ENCODE measurements around the gene FGD2. TPM values are rescaled to one million over a fixed set of nuclear protein-coding genes. Genes with fewer than 3 reads are reported as not detected.

Gene FGD2
- total RNA-seq, 1 experiment from 2014 or later = 0.13 TPM

GRCh38 chr6:37004044-37004980, 1.1 kb upstream of the FGD2 start:
- Histone ChIP-seq H3K23me2 (ENCODE audit: insufficient read length, low read depth, low read length, poor library complexity, severe bottlenecking) (no peaks in the 10 kb centered on the region), H3K9ac (ENCODE audit: extremely low read depth, insufficient read length, low read length) (no peak overlapping the region), H3K23ac (ENCODE audit: insufficient read length, low read depth, low read length) (no peak overlapping the region), H3K18ac (ENCODE audit: insufficient read length, low read depth, low read length) (no peak overlapping the region), H4K20me1 (ENCODE audit: control insufficient read depth, insufficient read depth, insufficient read length) (no peaks in the 10 kb centered on the region), H3K4me2 (ENCODE audit: insufficient read depth, insufficient read length, low read length) (no peak overlapping the region), H3K9me3 (ENCODE audit: control insufficient read depth, low read depth, low read length) (no peaks in the 10 kb centered on the region), H3K79me1 (ENCODE audit: insufficient read depth, low read depth, low read length, poor library complexity, severe bottlenecking) (no peaks in the 10 kb centered on the region), H4K91ac (ENCODE audit: insufficient read length, low read depth, low read length) (no peak overlapping the region), H3K4me1 (ENCODE audit: insufficient read depth, low read length) (no peaks in the 10 kb centered on the region), H3K56ac (ENCODE audit: insufficient read length, low read depth, low read length) (no peak overlapping the region), H3T11ph (ENCODE audit: low read length) (no peak overlapping the region), H3K79me2 (ENCODE audit: insufficient read depth, low read length) (no peaks in the 10 kb centered on the region), H4K8ac (replicated peaks; ENCODE audit: insufficient read length, low read depth, low read length) (no peak overlapping the region), H2BK5ac (ENCODE audit: insufficient read length, low read length) (no peak overlapping the region), H2AFZ (ENCODE audit: low read length) (no peak overlapping the region), H2BK20ac (ENCODE audit: low read depth, low read length, poor library complexity, severe bottlenecking) (no peak overlapping the region), H3K27ac (ENCODE audit: insufficient read length, low read depth, low read length) (no peak overlapping the region), H3K14ac (ENCODE audit: insufficient read depth, low read length) (no peak overlapping the region; the same call in 1 of the 2 replicates), H2BK12ac (ENCODE audit: insufficient read length, low read depth, low read length) (no peak overlapping the region), H4K5ac (ENCODE audit: insufficient read length, low read depth, low read length) (no peak overlapping the region), H3K4ac (ENCODE audit: low read depth, low read length) (no peak overlapping the region), H3K27me3 (ENCODE audit: insufficient read depth, low read length) (no peaks in the 10 kb centered on the region), H2BK120ac (ENCODE audit: low read depth, low read length, poor library complexity, severe bottlenecking) (no peak overlapping the region), H2AK5ac (ENCODE audit: insufficient read length, low read length) (no peak overlapping the region), H2BK15ac (ENCODE audit: low read depth, low read length) (no peak overlapping the region)
- no peak overlapping the region for H3K4me3 Mint-ChIP-seq
- H3K4me1 Mint-ChIP-seq = peaks cover 0 to 3% of the 10 kb centered on the region in 2 experiments; a peak in 2 of 4 replicates
- no peak for TF ChIP-seq CTCF (conservative IDR thresholded peaks at IDR 0.05)
- no peak for DNase-seq
- no peaks in the 10 kb centered on the region; a peak in 1 of 5 replicates for H3K9me3 Mint-ChIP-seq
- H3K36me3 Mint-ChIP-seq (ENCODE audit: insufficient read depth in 1 of 3, low read depth in 3 of 3) = no peaks in the 10 kb centered on the region
- no CpG with 5 or more reads among the region's 11 CpGs for WGBS (ENCODE audit: extremely low coverage, insufficient read length, low lambda C conversion rate)
- peaks cover 6% of the 10 kb centered on the region; the same call in 1 of the 2 replicates for H3K27me3 Mint-ChIP-seq (ENCODE audit: low read depth)
- no peak overlapping the region for H3K27ac Mint-ChIP-seq
